ENCODE data around the gene CHN1.

Gene CHN1

DNA sequence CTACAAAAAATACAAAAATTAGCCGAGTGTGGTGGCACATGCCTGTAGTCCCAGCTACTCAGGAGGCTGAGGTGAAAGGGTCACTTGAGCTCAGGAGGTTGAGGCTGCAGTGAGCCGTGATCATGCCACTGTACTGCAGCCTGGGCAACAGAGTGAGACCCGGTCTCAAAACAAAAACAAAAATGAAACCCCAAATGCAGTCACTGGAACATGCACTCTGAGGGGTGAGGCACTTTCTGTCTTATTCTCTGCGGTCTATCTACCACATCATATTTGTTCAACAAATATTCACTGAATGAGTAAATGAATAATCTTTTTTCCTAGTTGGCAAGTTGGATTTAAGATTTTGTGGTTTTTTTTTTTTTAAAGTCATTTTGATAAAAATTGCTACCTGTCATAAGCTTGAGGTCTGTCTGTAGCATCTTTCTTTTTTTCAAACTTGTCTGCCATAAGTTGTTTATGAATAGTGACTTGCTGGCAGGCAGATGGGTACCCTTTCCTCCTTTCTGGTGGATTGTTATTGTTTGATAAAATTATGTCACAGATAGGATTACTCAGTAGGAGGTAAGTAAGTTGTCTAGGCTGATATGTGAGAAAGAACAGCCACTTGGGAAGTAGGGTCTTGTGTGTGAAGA, 252.7 kb downstream of the CHN1 start:
- no peak for DNase-seq (ENCODE audit: insufficient read length, low spot score)
- peak; percentile 56 for FAIRE-seq

DNA sequence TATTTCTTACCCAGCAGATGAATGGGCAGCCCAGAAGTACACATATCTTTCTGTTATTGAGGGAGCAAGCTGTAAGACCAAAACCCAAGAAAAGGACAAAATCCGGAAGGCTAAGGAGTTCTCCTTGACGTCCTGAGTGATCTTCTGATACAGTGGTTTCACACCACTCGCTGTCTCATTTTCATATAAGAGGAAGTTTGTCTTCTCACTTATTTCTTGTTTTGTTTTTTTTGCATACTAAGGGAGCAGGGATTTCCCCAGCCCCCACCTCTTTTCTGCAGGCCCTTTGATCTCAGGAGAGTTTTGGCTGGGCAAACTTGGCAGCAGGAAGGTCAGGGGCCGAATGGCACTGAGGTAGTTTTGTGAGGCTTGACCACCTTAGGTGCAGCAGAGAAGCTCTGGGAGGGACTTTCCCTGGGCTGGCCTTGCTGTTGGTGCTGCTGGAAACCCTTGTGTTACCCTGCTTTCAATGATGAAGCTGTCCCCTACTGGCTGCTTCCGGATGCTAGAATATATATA, 254.2 kb downstream of the CHN1 start:
- no peak for DNase-seq (ENCODE audit: insufficient read length, low spot score)
- TF ChIP-seq POU2F2 (IDR thresholded peaks at IDR 0.05; ENCODE audit: low read depth, low read length) (peak; percentile 84), SPI1 (IDR thresholded peaks at IDR 0.05; ENCODE audit: low read depth, low read length) (no peak)
- FAIRE-seq = no peak

More for the DNA sequence above, 252.7 kb downstream of the CHN1 start:
- TF ChIP-seq SPI1 (IDR thresholded peaks at IDR 0.05; ENCODE audit: low read depth, low read length) (no peak), POU2F2 (IDR thresholded peaks at IDR 0.05; ENCODE audit: low read depth, low read length) (0 out of 2 replicates have a peak, but pooled peaks have one; percentile 35), PAX5 (IDR thresholded peaks at IDR 0.05; ENCODE audit: insufficient read depth, low read length, severe bottlenecking) (peak; percentile 86)

DNA sequence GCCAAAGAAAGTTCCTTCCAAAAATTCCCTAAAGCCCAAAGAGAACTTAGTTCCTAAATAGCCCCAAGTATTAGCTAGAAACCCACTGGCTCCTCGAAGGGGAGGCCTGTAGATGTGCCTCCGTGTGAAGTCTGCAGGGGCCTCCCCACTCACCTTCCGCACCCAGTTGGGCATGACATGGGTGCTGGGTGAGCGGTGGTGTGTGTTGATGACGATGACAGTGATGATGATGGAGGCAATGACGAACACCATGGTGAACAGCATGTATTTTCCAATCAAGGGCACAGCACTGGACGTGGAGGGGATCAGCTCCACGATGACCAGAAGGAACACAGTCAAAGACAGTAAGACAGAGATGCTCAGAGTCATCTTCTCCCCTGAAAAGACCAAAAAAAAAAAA, 255.4 kb downstream of the CHN1 start:
- DNase-seq (ENCODE audit: insufficient read length, low spot score) (no peak), FAIRE-seq (peak; percentile 69)

DNA sequence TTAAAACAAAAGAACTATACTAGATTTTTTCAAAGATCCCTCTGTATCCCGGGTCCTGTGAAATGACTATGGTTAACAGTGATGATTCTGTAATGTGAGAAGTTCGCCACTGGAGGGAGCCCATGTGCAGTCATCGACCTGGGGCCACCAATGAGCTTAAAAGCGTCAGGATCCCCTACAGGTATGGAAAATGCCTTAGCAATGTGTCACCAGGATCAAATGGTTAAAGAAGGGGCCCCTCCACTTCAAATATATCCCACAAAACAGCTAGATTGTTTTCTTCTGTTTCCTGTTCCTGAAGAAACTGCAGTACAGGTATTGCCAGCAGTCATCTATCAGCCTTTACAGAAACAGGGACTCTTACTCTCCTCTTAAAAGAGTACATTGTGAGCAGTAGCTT, 256.2 kb downstream of the CHN1 start:
- TF ChIP-seq SPI1 (IDR thresholded peaks at IDR 0.05; ENCODE audit: low read depth, low read length) = no peak
- no peak for TF ChIP-seq POLR2AphosphoS5 (IDR thresholded peaks at IDR 0.05; ENCODE audit: low read depth, low read length)
- TF ChIP-seq PAX5 (IDR thresholded peaks at IDR 0.05; ENCODE audit: insufficient read depth, low read length, severe bottlenecking) = no peak
- TF ChIP-seq POLR2A (IDR thresholded peaks at IDR 0.05; ENCODE audit: low read depth, low read length) = no peak
- no peak for TF ChIP-seq POU2F2 (IDR thresholded peaks at IDR 0.05; ENCODE audit: low read depth, low read length)
- TF ChIP-seq TAF1 (IDR thresholded peaks at IDR 0.05; ENCODE audit: low read depth, low read length) = no peak
- FAIRE-seq = peak; percentile 40
- DNase-seq (ENCODE audit: insufficient read length, low spot score) = no peak

More for the DNA sequence above, 255.4 kb downstream of the CHN1 start:
- no peak for TF ChIP-seq PAX5 (IDR thresholded peaks at IDR 0.05; ENCODE audit: insufficient read depth, low read length, severe bottlenecking)
- no peak for TF ChIP-seq POLR2A (IDR thresholded peaks at IDR 0.05; ENCODE audit: low read depth, low read length)
- no peak for TF ChIP-seq TAF1 (IDR thresholded peaks at IDR 0.05; ENCODE audit: low read depth, low read length)
- TF ChIP-seq POLR2AphosphoS5 (IDR thresholded peaks at IDR 0.05; ENCODE audit: low read depth, low read length) = no peak

All from GM12891 (cell line).